ENCODE results near the gene CYP27B1.

- TF ChIP-seq CTCF (IDR thresholded peaks at IDR 0.05) (no peak), POLR2A (IDR thresholded peaks at IDR 0.05) (no peak), EP300 (IDR thresholded peaks at IDR 0.05) (no peak)
Observed at GRCh38 chr12:57746025-57746424, 20.9 kb downstream of the CYP27B1 start.

Measured in stomach (tissue), 4 donors.